Femur (tissue), 1 donor: ENCODE results near the gene FAR2.
"Not testable (repeated sequence)": the region's sequence is repeated elsewhere in the genome, so short reads cannot be mapped to it uniquely, and the experiment has no call there.

Experiments
- DNase-seq: peaks from one replicate; pipeline ENCODE4 v3.0.0-alpha.2; 2017

Gene FAR2

DNA sequence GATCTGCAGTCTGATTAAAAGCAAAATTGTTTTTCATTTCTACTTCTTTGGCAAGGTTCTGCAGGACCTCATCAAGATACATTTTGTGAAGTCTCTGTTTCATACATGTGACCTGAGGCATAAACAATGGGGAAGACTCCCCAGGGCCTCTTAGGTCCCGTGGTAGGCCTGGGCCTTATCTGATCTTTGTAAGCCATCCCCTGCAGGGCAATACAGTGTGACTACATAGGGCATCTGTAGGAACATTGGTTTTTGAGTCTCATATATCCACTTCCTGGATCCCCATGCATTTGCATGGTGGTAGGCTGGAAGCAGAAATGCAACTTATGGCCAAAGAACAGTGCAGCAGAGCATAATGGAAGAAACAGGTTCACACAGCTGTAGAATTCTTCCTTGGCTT, 6.0 kb downstream of the FAR2 start:
- no peak for DNase-seq

DNA sequence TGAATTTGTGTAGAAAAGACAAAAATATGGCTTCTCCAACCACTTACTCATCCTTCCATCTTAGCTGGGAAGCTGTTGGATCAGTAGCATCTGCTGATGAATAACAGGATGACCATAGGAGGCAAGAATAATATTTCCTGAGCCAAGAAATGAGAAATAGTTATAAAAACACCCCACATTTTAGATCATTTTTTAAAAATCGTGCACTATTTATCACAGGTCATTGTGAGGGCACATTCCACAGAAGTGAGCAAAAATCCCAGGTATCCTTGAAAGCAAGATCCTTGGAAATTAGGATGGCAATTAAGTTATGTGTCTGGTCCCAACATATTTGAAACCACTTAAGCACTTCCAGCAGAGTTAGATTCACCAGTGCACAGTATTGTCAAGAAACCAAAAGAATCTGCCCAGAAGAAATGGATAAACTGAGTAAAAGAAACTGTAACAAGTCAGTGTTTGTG, 8.4 kb downstream of the FAR2 start:
- no peak for DNase-seq

DNA sequence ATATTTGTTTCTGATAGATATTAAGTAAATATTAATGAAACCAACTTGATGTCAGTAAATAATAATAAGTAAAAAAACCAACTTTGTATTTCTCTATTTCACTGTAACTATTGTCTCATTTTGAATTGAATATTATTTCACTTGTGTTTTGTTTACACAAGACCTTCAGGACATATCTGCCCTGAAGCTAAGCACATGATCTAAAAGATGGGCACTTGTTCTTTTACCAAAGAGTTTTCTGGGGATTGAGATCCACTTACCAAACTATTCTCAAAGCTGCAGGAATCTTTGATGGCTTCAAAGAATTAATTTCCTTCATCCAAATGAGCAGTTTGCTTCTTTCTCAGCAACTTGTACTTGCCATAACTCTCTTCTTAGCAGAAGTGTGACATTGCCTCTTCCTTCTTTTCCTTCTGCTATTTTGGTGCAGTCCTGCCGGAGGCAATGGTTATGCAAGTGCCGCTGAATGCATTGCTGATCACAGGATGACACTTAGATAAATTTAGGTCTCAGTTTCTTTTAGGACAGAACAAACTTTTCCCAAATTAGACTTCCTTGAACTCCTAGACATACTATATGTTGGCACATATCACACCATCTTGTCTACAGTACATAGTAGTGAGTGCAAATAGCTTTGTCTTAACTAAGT, 9.2 kb downstream of the FAR2 start:
- DNase-seq: no peak

DNA sequence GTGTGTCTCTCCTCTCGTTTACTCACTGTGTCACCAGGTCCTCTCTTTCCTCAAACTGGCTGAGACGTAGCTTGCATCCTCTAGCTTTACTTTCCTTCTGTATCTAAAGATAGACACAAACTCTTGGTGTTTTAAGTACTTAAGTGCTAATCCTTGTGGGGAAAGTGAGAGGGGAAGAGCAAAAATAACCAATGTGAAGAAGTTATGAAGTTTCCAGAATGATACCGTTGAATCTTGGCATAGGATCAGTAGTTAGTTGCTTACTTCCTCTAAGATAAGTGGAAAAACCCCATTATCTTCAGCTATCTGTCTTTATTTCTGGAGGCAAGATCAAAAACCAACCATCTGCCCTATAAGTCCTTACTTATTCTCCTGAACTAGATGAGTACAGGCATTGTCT, 10.6 kb downstream of the FAR2 start:
- DNase-seq: no peak

DNA sequence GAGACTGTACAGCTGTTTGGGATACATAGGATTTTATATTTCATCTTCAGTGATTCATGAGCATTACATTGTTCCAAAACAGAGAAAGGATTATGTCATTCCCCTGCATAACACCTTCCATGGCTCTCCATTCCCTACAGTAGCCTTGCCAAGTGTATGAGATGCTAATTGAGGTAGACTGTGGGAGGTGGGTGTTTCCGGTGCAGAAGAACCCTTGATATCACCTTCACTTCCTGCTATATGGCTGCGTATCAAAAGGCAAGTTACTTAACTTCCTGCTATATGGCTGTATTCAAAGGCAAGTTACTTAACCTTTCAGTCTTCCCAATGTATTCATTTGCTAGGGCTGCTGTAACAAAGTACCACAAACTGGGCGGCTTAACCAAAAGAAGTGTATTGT, 11.2 kb downstream of the FAR2 start:
- DNase-seq: no peak

DNA sequence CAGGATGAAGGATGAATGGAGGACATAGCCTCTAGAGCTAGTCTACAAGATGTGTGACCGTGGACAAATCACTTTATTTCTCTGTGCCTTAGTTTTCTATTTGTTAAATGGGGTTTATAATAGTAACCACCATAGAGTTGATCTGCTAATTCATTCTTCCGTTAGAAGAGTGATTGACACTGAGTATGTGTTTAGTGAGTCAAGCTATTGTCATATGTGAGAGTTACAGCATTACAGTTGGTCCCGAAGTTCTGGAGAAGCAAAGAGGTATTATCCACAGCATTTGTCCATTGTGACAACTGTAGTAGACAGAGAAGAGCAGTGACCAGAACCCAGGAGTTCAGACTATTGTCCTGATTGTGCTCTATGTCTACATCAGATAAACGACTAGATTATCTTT, 14.1 kb downstream of the FAR2 start:
- no peak for DNase-seq

DNA sequence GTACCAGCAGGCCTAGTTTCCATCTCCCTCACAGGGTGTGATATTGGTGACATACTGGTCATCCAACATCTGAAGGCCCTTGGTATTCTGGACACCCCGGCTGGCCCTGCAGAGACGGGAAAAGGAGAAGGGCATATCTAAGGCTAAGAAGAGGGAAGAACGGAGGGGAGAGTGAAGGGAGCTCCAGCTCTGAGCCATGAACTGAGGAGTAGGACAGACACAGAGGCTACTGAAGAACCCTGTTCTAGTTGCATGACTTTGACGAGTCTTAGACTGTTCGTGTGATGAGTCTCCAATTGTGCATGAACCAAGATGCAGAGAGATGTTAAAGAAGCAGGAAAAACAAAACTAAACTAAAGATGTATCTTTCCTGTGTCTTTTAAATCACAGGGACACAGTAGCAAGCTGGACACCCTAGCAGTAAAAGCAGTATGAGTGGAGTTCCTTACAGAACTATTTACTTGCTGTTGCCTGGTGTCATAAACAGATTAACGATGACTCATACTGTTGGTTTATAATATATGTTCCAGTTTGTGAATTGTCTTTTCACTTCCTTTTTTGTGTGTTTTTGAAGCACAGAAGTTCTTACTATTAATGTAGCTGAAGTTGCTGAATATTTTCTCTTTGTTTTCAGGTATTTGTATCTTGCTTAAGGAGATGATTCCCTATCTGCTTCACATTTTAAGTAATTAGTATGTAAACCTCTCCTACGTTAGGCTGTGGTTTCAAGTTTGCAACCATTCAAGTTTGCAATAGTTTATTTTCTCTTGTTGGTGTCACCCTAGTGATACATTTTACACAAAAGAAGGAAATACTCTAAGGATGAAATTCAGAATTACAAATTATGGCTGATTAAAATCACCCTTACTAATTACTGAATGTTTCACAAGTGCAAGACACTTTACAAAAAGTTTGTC, 15.7 kb downstream of the FAR2 start:
- DNase-seq: no peak

DNA sequence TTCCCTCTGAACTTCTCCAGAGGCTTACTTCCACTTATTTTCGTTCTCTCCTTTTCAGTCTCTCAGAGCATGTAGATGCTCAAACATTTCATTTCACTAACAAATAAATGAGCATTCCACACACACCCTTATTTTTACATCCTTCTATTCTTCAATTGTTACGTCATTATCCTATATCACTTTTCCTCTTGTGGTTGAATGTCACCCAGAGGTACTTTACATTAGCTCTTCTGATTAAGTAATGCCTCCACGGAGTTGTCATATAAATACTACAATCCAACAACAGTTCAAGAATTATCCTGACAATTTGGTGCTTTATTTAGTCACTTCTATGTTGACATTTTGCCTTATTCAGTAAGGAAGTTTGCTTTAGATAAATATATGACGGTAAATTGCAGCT, 18.4 kb downstream of the FAR2 start:
- no peak for DNase-seq

DNA sequence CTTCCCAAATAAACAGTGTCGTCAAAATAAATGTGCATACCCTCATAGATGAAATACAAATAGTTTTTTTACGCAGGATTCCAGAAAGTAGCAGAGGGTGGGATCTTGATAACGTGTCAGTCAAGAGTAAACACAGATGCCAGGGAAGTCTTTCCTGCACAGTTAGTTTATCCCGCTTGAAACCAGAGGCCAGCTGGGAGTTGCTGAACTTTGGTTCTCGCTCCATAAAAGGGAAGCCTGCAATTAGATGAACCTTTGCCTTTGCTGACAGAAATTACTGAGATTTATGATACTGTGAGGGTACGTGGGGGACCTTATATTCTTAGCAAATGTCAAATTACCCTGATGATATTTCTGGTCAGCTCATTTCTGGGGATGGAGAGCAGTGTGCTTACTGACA, 18.9 kb downstream of the FAR2 start:
- no peak for DNase-seq

DNA sequence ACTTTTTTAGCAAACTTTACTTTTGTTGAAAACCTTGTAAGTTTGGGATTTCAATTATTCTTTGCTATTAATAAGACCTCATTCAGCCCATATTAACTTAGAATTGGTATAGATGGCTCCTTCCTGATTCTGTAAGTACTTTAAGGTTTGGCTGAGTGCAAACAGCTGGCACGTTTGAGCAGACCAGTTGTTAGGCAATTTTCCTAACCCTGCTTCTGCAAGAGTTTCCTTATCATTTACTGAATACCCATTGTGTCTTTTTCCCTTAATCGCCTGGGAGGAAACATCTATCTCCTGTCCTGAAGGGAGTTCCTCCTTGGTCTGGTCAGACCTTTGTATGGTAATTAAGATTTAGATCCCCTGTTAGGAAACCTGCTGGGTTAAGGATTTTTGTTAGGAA, 20.9 kb downstream of the FAR2 start:
- not testable (repeated sequence) for DNase-seq

DNA sequence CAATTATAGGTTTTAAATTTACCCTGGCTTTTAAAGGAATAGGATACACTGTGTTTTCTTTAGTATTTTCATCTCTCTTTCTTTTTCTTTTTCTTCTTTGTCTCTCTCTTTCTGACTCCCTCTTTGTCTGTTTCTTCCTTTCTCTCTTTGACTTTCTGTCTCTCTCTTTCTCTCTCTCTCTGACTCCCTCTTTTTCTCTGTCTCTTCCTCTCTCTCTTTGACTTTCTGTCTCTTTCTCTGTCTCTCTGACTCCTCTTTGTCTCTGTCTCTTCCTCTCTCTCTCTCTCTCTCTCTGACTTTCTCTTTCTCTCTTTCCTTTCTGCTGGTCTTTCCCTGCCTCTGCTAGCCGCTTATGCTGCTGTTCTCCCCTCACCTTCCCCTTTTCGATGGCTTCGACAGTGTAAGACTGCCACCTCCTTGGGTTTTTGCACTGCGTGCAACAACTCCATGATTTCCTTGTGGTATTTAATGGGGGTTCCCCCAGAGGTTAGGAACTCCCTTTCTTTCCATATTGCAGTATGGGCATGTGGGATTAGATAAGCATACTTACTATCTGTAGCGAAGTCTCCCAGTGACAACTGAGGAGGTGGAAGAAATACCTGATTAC, 21.5 kb downstream of the FAR2 start:
- DNase-seq: not testable (repeated sequence)

DNA sequence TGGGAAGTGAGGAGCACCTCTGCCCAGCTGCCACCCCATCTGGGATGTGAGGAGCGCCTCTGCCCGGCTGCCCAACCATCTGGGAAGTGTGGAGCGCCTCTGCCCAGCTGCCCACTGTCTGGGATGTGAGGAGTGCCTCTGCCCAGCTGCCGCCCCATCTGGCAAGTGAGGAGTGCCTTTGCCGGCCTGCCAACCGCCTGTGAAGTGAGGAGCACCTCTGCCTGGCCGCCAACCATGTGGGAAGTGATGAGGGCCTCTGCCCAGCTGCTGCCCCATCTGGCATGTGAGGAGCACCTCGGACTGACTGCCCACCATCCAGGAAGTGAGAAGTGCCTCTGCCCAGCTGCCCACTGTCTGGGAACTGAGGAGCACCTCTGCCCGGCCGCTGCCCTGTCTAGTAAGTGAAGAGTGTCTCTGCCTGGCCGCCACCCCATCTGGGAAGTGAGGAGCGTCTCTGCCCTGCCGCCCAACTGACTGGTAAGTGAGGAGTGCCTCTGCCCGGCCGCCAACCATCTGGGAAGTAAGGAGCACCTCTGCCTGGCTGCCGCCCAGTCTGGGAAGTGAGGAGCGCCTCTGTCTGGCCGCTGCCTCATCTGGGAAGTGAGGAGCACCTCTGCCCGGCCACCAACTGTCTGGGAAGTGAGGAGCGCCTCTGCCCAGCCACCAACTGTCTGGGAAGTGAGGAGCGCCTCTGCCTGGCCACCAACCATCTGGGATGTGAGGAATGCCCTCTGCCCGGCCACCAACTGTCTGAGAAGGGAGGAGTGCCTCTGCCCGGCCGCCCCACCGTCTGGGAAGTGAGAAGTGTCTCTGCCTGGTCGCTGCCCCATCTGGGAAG, 22.6 kb downstream of the FAR2 start:
- no peak for DNase-seq

DNA sequence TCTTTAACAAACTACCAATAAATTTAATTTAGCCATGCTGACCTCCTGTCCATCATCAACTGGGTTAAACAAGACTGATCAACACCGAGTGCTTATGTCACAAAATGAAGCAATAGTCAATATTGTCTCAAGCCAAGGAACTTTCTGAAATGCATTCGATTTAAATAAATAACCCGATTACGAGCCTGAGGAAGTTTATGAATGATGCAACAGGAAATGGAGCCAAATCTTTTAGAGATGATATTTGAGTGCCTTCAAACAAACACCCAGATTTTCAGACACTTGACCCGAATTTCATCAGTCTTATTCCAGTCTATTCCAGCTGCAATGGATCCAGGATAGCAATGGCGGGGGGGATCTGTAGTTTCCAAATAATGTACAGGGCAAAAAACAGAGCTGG, 27.9 kb downstream of the FAR2 start:
- DNase-seq: no peak

DNA sequence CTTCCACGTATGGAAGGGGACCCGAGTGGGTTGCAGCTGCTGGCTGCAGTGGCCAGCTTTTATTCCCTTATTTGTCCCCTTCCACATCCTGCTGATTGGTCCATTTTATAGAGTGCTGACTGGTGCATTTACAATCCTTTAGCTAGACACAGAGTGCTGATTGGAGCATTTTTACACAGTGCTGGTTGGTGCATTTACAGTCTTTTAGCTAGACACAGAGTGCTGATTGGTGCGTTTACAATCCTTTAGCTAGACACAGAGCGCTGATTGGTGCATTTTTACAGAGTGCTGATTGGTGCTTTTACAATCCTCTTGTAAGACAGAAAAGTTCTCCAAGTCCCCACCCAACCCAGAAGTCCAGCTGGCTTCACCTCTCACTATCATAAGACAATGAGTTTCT, 33.2 kb downstream of the FAR2 start:
- DNase-seq: not testable (repeated sequence)

DNA sequence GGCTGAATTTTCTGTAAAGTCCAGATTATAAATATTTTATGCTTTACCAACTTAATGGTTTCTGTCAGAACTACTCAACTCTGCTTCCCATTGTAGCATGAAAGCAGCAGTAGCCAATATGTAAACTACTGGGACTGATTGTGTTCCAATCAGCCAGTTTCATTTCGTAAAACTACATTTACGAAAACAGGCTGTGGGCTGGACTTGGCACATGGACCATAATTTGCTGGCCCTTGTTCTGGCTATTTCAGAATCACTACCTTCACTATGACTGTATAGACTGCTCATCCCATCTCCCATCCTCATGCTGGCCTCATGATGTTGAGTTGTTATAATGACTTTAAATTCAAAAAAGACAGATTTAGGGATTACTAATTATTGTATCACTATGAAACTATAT, 38.7 kb downstream of the FAR2 start:
- no peak for DNase-seq

DNA sequence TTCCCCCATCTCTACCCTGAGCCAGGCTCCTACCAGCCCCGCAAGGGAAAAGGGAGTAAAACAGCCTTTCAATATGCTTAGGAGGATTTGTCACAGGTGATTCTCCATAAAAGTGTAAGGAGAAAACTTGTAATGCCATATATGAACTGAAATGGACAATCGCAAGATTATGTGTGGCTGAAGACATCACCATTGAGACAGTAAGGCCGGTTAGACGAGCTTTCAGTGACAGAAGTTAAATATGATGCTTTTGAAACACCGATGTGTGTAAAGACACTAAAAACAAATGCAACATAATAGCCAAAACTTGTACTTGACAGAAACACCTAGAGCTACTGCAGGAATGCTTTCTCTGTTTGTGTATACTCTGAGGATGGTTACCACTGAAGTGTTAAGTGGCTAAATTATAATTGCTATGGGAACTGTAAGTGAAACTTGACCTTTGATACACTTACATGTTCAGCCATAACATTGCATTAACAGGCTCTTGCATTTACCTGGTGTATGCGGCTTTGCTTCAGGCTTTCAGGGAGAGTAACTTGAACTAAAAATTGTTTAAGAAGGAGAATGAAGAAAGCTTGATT, 42.3 kb downstream of the FAR2 start:
- no peak for DNase-seq

DNA sequence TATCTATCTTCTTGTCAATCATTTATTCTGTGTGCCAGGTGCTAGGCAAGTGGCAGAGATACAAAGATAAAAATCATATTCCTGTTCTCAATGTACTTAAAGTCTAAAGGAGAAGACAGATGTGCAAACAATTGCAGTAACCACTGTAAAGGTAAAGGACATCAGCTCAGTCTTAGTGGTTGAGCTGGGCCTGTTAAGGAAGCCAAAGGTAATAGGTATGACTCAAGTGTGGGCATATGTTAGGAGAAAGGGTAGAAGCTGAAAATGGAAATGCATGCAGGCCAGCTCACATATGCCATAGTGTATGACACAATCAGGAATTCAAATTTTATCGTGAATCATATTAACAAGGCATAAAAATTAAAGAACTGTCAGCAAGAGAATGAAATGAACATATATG, 49.8 kb downstream of the FAR2 start:
- DNase-seq: no peak

DNA sequence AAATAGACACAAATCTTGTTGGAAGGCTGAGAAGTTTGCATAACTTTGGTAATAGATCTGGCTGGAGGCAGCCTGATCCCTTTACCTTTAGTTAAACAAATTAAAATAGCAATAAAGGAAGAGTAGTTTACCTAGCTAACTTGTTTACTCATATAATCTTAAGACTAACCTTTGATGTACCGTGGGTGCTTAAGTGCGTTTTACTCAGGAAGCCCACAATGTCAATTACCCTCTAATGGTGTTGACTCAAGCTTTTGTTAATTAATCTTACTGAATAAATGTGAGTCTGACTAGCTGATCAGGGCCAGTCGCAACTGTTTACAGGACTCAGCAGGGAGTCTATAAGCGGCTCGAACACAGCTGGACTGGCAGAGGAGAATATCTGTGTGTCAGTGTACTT, 51.5 kb downstream of the FAR2 start:
- DNase-seq: no peak

DNA sequence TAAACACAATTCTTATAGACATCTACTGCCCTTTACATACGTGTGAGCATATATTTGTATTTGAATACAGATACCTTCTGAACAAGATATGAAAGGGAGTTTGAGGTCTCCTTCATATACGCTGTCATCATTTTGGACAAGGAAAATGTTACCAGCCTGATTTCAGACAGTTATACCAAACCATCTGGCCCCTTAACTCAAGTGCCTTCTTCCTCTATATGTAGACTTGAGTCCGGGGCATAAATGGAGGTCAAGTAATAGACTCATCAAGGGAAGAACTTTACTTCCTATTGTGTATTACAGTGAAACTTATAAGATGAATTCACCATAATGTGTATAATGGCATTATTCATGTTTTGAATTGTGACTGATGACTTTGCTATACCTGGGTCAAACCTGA, 52.2 kb downstream of the FAR2 start:
- no peak for DNase-seq

DNA sequence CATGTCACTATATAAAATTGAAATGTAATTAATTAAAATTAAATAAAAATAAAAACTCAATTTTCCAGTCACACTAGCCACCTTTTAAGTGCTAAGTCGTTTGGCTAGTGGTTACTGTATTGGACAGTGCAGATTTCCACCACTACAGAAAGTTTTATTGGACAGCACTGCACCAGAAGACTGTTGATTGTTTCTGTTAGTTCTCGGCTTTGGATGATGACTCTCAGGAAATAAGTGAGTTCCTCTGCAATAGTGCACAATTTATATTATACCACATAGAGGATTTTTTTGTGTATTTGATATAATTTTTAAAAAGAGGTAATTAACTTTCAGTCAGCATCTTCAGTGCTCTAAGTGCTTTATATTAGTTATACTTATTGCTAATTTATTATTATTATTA, 52.7 kb downstream of the FAR2 start:
- no peak for DNase-seq

DNA sequence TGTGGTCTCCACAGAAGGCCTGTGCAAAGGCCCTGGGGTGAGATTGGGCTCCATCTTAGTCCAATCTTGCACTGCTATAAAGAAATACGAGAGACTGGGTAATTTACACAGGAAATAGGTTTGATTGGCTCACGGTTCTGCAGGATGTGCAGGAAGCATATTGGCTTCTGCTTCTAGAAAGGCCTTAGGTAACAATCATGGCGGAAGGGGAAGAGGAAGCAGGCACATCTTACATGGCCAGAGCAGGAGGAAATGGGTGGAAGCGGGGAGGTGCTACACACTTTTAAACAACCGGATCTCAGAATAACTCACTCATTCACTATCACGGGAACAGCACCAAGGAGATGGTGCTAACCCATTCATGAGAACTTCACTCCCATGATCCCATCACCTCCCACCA, 55.4 kb downstream of the FAR2 start:
- no peak for DNase-seq

DNA sequence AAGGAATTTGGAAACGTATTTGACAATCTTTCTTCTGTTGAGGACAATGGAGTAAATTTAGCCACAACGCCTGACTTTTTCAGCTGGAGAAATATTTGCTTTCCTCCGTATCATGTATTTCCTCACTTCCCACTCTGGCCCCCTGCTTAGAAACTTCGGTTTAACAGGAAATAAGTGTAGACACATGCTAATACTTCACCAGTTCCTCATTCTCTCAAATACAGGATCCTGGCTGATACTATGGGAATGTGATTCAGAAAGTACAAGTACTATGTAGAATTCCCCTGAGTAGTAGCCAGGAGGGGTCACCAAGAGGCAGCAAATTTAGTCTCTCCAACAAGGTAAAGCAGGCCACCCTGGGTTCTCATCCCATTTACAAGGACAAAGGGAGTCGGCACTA, 58.0 kb downstream of the FAR2 start:
- DNase-seq: no peak

DNA sequence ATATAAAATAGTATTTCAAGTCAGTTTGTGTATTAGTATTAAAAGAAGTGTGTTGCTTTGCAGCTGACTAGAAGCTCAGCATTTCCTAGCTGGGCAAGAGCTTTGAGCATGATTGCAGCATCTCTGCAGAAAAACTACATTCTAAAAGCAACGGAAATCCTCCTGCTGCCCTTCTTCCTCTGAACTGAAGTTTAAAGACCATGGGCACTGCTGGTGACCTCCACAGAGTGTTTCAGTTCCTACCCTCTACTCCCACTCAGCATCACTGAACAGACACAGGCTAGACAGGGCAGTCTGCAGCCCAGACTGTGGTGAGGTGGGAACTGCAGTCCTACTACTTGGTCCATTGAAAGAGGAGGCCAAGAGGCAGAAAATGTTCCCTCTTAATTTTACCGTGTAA, 59.0 kb downstream of the FAR2 start:
- DNase-seq: no peak
